GM18526 (cell line): ENCODE data around the gene UBD.

Experiments used
- POLR2A ChIP-seq: IDR thresholded peaks from 3 replicates; pipeline ENCODE4 v1.6.1; 2011; ENCODE audit not compliant: insufficient read length; ENCODE audit errors: extremely low read depth

UBD gene

DNA sequence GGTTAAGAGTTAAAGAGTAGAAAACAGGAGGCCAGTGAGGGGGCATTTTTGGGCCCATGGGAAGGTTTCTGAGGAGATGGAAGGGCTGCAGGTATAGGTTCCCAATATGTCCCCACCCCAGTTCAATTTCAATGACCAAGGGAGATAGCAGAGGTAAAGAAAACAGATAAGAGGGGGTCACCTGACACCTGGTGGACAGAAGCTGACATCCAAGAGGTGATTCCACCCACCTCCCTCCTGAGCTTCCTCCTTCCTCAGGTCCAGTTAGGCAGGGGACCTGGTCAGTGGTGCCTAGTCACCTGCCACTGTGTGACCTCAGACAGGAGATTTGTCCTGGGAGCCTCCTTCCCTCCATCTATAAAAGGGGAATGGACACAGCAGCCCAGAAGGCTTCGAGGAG is 42.3 kb downstream of the UBD start:
- TF ChIP-seq POLR2A = no peak

DNA sequence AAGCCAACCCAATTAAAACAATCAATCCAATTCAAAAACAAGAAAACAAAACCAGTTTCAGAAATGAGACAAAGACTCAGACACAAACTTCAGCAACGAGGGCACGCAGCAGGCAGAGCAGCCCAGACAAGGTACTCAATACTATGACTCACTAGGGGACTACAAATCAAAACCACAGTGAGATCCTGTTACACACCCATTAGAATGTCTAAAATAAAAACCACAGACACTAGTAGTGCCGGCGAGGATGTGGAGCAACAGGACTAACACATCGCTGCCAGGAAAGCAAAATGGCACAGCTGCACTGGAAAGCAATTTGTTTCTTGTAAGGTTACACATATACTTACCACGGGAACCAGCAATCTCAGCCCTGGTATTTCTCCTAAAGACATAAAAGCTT is 43.4 kb downstream of the UBD start:
- TF ChIP-seq POLR2A = no peak

DNA sequence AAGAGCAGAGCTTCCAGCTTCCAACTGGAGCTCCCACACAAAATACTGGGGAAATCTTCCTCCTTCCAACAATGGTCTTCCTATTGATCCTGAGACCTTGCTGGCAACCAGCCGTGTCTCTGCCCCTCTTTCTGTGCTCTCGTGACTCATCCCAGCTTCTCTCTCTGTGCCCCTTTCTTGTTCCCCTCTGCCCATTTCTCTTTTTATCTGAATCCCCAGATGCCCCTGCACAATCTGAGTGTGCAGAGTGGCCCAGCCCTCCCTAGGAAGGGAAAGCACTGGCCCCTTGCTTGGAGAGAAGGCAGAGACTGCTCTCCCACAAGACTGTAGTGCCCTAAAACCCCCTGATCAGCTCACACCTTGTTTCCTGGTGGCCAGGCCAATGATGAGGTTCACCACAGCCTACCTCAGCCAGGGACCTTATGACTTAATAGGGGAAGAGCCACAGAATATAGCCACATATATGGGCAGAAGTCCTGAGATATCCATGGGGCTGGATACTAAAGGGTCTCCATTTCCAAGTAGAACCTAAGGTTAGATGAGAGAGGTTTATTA is 48.7 kb downstream of the UBD start:
- no peak for TF ChIP-seq POLR2A

DNA sequence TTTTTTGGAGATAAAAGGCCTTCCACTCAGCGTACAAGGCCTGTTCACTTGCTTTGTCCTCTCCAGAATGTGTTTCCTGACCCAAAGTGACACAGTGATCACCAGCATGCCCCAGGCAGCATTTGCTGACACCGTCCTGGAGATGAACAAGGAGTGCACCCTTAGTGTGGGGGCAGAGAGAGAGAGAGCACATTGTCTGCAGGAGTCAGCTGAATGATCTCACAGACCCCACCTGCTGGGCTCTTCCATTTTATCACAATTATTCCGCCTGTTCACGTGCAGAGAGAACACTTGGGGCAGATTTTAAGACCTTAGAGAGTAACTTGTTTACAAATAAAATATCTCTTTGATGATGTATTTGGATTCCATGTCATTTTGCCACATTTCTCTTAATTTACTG is 49.3 kb downstream of the UBD start:
- no peak for TF ChIP-seq POLR2A

DNA sequence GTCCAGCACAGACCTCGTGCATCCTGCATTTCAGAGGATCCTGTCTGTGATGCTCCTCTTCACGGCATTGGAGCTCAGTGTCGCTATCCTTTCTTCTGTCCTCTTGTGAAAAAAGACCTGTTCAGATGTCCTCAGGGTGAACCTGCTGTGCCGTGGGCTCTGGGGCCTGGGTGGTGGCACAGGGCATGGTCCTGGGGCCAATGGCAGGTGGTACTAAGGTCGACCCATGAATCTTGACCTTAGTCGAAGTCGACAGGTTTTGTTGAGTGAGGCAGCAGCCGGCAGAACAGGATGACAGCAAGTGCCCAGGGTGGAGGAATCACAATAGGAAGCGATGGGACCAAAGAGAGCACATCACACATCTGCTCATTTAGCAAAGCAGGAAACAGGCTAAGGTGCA is 49.8 kb downstream of the UBD start:
- no peak for TF ChIP-seq POLR2A

DNA sequence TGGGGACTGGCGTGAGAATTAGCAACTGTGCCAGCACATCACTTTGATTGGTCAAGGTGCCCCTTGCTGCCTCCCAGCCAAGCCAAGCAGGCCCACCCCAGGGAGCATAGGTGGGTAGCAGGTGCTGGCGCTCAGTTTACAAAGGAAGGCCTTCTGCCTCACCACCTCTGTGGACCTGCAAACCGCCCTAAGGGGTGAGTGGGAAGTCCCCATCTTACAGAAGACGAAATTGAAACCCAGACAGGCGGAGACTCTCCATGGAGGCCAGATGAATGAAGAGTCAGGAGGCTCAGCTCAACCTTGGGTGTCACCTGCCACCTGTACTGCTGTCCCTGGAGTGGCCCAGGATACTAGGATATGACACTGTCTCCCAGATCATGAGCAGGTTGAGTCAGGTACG is 50.3 kb downstream of the UBD start:
- no peak for TF ChIP-seq POLR2A

DNA sequence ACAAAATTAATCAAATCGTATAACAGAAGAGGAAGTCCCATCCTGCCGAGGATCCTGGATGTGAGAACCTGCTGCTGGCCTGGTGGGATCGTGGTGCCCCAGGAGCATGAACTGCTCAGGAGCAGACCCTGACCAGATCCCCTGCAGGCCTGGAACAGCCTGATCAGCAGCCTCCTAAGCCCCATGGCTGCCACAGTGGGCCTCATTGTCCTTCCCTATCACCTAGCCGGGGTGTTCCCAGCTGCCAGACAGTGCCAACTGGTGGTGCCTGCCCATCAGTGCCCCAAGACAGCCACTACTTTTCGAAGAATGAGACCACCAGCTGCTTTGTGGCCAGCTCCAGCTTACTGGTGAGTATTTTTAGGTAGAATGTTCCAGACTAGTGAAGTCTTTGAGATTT is 52.2 kb downstream of the UBD start:
- no peak for TF ChIP-seq POLR2A

DNA sequence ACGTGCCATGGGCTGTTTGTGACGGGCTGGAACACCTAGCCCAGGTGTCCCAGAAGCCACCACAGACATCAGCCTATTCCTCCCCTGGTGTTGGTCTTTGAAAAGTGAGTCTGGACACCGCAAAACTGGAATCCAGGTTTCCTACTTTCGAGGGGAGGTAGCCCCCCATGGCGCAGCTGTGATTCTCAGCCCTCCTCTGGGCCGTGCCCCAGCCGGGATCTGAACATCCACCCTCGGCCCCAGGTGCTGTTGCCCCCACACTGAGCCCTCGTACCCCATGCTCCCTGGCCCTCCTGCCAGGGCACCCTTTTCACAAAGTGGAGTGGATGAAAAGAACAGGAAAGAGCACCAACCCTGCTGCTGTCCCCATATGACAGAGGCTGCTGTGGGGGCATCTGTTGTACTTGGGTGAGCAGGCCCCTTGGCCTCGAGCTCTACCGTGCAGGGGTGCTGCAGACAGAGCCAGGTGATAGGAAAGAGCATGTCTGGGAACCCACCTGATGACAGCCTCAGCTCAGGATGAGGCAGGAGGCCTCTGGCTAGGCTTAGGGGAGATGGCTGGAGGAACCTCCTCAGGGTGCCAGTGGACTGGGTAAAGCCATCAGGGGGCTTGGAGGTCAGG is 53.0 kb downstream of the UBD start:
- no peak for TF ChIP-seq POLR2A

DNA sequence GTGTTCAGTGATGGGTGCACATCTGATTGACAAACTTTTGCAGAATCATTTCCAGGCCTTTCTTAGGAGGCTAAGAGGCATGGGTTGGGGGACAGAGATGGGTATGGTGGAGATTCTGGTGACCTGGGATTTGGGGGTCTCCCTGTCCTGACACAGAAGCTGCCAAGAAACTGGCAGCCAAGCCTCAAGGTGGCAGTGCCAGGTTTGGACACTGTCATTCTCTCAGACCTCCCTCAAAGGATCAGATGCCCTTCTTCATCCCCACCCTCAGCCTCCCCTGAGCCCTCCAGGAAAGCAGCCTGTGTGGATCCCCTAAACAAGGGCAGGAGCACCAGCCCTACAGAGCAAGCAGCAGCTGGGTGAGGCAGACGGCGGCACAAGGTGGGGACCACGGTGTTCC is 53.7 kb downstream of the UBD start:
- no peak for TF ChIP-seq POLR2A
